Activated CD4-positive, alpha-beta T cell treated with anti-CD3 and anti-CD28 coated beads, Interleukin-2, amount 10 ng/mL, durations not matched to agents 7 days and 5 days (primary cell): ENCODE data around the gene NODAL. TPM values are rescaled to one million over a fixed set of nuclear protein-coding genes. Genes with fewer than 3 reads are reported as not detected.

ENCODE experiments used
- CTCF ChIA-PET: fragments of 350-600 bp; sonication (Branson Sonifier 250); formaldehyde crosslinking; loops from one replicate; lab custom pipeline; 2021; ENCODE audit warnings: antibody characterized with exemption; lab: Charles Lee
- POLR2A ChIA-PET: fragments of 350-600 bp; sonication (Branson Sonifier 250); formaldehyde crosslinking; loops from one replicate; lab custom pipeline; 2021; ENCODE audit warnings: antibody characterized with exemption; lab: Charles Lee
- DNase-seq: peaks from one replicate; pipeline ENCODE4 v3.0.0-alpha.2; 2020
- H3K27ac Mint-ChIP-seq: one replicate; pipeline ENCODE4 v1.8.0; 2021; ENCODE audit warnings: mild to moderate bottlenecking, moderate library complexity, mixed read lengths
- H3K27me3 Mint-ChIP-seq: one replicate; pipeline ENCODE4 v1.8.0; 2021; ENCODE audit warnings: mixed read lengths
- H3K36me3 Mint-ChIP-seq: one replicate; pipeline ENCODE4 v1.8.0; 2021; ENCODE audit warnings: low read depth, mixed read lengths
- H3K4me1 Mint-ChIP-seq: one replicate; pipeline ENCODE4 v1.8.0; 2021; ENCODE audit warnings: mixed read lengths
- H3K4me3 Mint-ChIP-seq: one replicate; pipeline ENCODE4 v1.8.0; 2021; ENCODE audit warnings: mild to moderate bottlenecking, moderate library complexity, mixed read lengths
- H3K9me3 Mint-ChIP-seq: one replicate; pipeline ENCODE4 v1.8.0; 2021; ENCODE audit warnings: mixed read lengths
- total RNA-seq, 2 experiments: library from RNA; stranded (reverse); gene quantifications; one replicate each; pipeline ENCODE4 v1.2.3, GENCODE V29; 2021

NODAL gene
- total RNA-seq, 2 experiments from 2014 or later, result not detected

DNA sequence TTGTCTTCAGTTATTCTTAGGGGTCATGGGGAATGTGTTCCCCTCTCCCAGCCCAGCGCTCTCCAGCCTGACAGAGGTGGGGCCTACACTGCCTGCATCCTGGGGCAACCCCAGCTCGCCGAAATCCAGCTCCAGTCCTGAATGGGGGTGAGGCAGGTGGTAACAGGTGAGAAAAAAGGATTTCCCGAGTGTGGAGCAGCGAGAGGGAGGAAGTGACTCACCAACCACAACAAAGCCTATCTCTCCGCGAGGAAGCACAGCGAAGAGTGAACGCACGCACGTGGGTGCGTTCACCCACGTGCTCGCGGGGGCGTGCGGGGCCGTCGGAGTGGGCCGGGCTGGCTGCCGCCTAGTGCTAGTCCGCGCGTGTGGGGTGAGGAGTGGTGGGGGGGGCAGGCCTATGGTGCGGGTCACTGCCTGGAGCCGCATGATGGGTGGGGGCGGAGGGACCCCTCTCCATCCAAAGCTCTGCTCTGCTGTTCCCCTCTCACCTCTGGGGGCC lies 36.2 kb upstream of the NODAL start:
- CTCF ChIA-PET, result interaction anchor here (1.5 to 3.2 kb wide), 2 partner anchors 16 to 17 kb away, joined by 5 to 17 read pairs; no protein-coding TSS in a partner anchor
- peak; percentile 87 for DNase-seq
- Mint-ChIP-seq H3K36me3 (no peaks in the 10 kb centered on the region), H3K27me3 (peaks cover 41% of the 10 kb centered on the region), H3K4me3 (peak overlapping the region; percentile 70), H3K4me1 (peaks cover 42% of the 10 kb centered on the region), H3K9me3 (no peaks in the 10 kb centered on the region), H3K27ac (peak overlapping the region; percentile 69)
- POLR2A ChIA-PET, result no interaction called here

DNA sequence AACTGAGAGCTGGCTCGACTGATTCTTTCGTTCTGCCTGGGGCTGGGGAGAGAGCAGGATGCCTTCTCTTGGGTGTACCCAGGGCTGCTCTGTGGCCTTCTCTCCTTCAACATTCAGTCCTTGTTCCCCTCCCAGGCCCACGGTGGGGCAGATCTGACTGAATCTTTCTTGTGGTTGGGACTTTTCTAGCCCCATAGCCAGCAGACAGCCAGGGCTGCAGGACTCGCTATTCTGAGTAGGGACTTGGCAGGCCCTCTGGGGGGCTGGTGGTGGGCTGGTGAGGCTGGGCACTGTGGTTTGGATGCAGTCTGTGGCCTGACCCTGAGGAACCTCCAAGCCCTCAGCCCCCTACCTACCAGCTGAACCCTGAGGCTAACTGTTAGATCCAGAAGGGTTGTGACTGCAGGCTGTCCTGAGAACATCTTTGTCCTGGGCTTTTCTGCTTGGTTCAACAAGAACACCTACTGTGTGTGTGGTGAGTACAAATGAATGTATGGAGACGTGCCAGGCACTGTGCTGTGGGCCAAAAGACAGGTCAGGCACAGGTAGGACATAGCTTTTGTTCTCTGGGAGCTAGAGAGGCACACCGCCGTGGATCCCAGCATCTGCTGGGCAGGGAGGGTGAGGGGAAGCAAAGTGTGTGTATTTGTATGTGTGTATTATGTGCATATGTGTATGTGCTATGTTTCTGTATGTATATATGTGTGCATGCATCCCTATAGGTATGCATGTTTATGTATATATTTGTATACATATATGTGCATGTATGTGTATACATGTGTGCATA lies 35.0 kb upstream of the NODAL start:
- H3K27ac Mint-ChIP-seq, result no peak overlapping the region
- no peak overlapping the region for H3K4me3 Mint-ChIP-seq
- no peak for DNase-seq
- no peaks in the 10 kb centered on the region for H3K9me3 Mint-ChIP-seq
- no peaks in the 10 kb centered on the region for H3K36me3 Mint-ChIP-seq
- CTCF ChIA-PET, result interaction anchor here (0.8 to 3.2 kb wide), 3 partner anchors 15 to 64 kb away, joined by 5 to 17 read pairs (median 5); no protein-coding TSS in a partner anchor
- H3K27me3 Mint-ChIP-seq, result peaks cover 42% of the 10 kb centered on the region
- POLR2A ChIA-PET, result no interaction called here
- peaks cover 42% of the 10 kb centered on the region for H3K4me1 Mint-ChIP-seq

DNA sequence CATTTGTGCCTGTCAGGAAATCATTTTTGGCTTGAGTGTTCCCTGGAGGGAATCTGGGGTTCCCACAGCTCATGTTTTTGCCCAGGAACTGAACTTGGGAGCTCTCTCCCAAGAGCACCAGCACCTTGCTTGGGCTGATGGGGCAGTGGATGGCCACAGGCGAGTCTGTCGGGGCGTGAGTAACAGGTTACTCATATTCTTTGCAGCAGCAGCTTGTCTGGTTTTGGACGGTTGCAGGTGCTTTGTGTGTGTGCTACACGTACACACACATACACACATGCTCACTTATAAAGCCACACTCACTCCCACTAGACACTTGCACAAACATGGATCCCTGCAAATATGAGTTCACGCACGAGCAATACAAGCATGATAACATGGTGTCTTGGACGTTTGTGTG lies 34.2 kb upstream of the NODAL start:
- DNase-seq, result no peak
- Mint-ChIP-seq H3K9me3 (no peaks in the 10 kb centered on the region), H3K27me3 (peaks cover 45% of the 10 kb centered on the region), H3K36me3 (no peaks in the 10 kb centered on the region), H3K27ac (no peak overlapping the region), H3K4me3 (no peak overlapping the region), H3K4me1 (peaks cover 38% of the 10 kb centered on the region)
- POLR2A ChIA-PET, result no interaction called here
- CTCF ChIA-PET, result interaction anchor here (0.7 to 3.2 kb wide), 5 partner anchors 11 to 206 kb away, joined by 3 to 17 read pairs (median 3); no protein-coding TSS in a partner anchor

- ChIA-PET POLR2A (no interaction called here), CTCF (interaction anchor here (0.7 to 1.3 kb wide), 3 partner anchors 10 to 205 kb away, joined by 3 read pairs; no protein-coding TSS in a partner anchor)
- H3K27me3 Mint-ChIP-seq, result peaks cover 48% of the 10 kb centered on the region
- H3K4me1 Mint-ChIP-seq, result peaks cover 32% of the 10 kb centered on the region
- no peak for DNase-seq
- no peaks in the 10 kb centered on the region for H3K36me3 Mint-ChIP-seq
- H3K9me3 Mint-ChIP-seq, result no peaks in the 10 kb centered on the region
- no peak overlapping the region for H3K4me3 Mint-ChIP-seq
- no peak overlapping the region for H3K27ac Mint-ChIP-seq
These were observed 33.3 kb upstream of the NODAL start for GRCh38 chr10:70474780-70475179.

DNA sequence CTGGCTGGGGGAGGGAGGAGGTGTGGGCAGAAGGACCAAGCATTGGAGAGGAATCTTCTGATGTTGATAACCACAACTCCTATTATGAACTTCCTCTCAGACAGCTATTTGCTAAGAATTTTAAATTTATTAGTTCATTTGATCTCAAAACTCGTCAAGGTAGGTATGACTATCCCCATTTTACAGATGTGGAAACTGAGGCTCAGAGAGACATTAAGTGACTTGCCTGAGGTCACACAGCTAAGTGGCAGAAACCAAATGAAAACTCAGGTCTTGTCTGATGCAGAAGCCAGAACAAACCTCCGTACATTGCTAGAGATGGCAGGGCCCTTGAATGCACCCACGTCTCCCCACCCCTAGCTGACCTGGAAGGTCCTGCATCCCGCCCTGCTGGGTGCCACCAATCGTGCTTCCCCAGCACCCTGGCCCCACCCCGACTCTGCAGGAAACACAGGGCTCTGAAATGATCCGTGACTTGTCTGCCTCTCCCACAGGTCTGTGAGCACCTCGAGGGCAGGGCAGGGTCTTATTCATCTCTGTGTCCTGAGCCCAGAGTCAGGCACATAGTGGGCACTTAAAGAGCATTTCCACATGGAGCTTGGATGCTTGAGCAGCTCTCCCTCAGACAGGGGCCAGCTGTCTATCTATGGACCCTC lies 31.4 kb upstream of the NODAL start:
- CTCF ChIA-PET, result no interaction called here
- no peaks in the 10 kb centered on the region for H3K9me3 Mint-ChIP-seq

GRCh38 chr10:70466951-70467350 lies 25.5 kb upstream of the NODAL start:
- Mint-ChIP-seq H3K9me3 (no peaks in the 10 kb centered on the region), H3K36me3 (no peaks in the 10 kb centered on the region), H3K27ac (no peak overlapping the region), H3K4me1 (peaks cover 3% of the 10 kb centered on the region), H3K27me3 (peaks cover 11% of the 10 kb centered on the region), H3K4me3 (no peak overlapping the region)
- no peak for DNase-seq
- ChIA-PET POLR2A (no interaction called here), CTCF (interaction anchor here (0.9 kb wide), 1 partner anchor 343 kb away, joined by 5 read pairs; no protein-coding TSS in a partner anchor)

More for the DNA sequence above, 31.4 kb upstream of the NODAL start:
- no peak overlapping the region for H3K27ac Mint-ChIP-seq
- H3K4me3 Mint-ChIP-seq, result no peak overlapping the region
- POLR2A ChIA-PET, result no interaction called here
- H3K36me3 Mint-ChIP-seq, result no peaks in the 10 kb centered on the region
- peaks cover 22% of the 10 kb centered on the region for H3K4me1 Mint-ChIP-seq
- DNase-seq, result no peak
- peaks cover 48% of the 10 kb centered on the region for H3K27me3 Mint-ChIP-seq

- ChIA-PET POLR2A (no interaction called here), CTCF (interaction anchor here (0.6 kb wide), 1 partner anchor 712 kb away, joined by 4 read pairs; no protein-coding TSS in a partner anchor)
- Mint-ChIP-seq H3K4me1 (peaks cover 3% of the 10 kb centered on the region), H3K27ac (no peak overlapping the region), H3K4me3 (no peak overlapping the region), H3K9me3 (no peaks in the 10 kb centered on the region), H3K27me3 (peaks cover 10% of the 10 kb centered on the region), H3K36me3 (no peaks in the 10 kb centered on the region)
- DNase-seq, result no peak
These were observed 24.4 kb upstream of the NODAL start for GRCh38 chr10:70465832-70466231.

DNA sequence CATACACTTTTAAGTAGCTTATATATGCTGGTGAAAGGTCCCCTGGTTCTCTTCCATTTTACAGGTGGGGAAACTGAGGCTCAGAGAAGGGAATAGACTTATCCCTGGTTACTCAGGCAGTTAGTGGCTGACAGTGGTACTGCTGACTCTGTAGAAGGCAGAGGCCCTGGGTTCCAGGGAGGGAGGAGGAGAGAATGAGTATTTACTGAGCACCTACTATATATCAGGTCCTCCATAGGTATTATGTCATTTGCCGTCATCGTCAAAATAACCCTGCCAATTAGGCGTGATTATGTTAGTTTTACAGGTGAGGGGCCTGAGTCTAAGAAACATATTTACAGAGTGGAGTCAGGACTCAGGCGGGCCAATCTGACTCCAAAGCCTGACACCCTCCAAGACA lies 23.8 kb upstream of the NODAL start:
- no peak overlapping the region for H3K4me3 Mint-ChIP-seq
- H3K36me3 Mint-ChIP-seq, result no peaks in the 10 kb centered on the region
- no peak for DNase-seq
- H3K27ac Mint-ChIP-seq, result no peak overlapping the region
- CTCF ChIA-PET, result interaction anchor here (0.6 to 0.9 kb wide), 2 partner anchors 10 to 712 kb away, joined by 3 to 4 read pairs; no protein-coding TSS in a partner anchor
- POLR2A ChIA-PET, result no interaction called here
- H3K4me1 Mint-ChIP-seq, result peaks cover 3% of the 10 kb centered on the region
- H3K27me3 Mint-ChIP-seq, result peaks cover 13% of the 10 kb centered on the region
- H3K9me3 Mint-ChIP-seq, result no peaks in the 10 kb centered on the region

DNA sequence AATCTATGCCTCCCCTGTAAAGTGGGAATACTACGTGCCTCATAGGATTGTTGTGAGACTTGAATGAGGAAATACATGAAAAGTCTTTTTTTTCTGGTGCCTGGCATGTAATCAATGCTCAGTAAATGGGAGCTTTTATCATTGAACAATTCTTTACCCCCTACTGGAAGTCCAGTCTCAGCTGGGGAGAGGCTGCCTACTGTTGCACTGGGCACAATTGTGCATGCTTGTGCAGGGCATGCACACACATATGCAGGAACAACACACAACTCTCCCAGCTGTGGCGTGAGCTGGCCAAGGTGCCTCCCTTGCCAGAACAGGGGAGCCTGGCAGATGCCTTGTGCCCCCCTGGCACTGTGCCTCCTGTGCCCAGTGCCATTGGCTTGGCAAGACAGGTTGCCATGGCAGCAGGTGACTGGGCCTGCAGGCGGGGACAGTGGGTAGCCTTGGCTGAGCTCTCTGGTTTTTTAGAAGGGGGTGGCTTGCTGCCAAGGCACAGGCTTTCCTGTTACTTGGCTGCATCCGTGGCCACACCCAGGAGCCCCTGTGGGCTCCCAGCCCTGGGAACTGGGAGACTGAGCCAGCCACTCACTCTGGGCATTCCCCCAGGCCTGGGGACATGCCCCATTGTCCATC lies 21.0 kb upstream of the NODAL start:
- ChIA-PET CTCF (interaction anchor here (1.1 to 3.1 kb wide), 6 partner anchors 13 to 87 kb away, joined by 3 to 17 read pairs (median 4); partner anchors contain the start of gene PALD1), POLR2A (no interaction called here)
- Mint-ChIP-seq H3K36me3 (no peaks in the 10 kb centered on the region), H3K9me3 (no peaks in the 10 kb centered on the region), H3K4me3 (no peak overlapping the region), H3K4me1 (peaks cover 2% of the 10 kb centered on the region), H3K27me3 (peaks cover 31% of the 10 kb centered on the region), H3K27ac (no peak overlapping the region)
- DNase-seq, result no peak

DNA sequence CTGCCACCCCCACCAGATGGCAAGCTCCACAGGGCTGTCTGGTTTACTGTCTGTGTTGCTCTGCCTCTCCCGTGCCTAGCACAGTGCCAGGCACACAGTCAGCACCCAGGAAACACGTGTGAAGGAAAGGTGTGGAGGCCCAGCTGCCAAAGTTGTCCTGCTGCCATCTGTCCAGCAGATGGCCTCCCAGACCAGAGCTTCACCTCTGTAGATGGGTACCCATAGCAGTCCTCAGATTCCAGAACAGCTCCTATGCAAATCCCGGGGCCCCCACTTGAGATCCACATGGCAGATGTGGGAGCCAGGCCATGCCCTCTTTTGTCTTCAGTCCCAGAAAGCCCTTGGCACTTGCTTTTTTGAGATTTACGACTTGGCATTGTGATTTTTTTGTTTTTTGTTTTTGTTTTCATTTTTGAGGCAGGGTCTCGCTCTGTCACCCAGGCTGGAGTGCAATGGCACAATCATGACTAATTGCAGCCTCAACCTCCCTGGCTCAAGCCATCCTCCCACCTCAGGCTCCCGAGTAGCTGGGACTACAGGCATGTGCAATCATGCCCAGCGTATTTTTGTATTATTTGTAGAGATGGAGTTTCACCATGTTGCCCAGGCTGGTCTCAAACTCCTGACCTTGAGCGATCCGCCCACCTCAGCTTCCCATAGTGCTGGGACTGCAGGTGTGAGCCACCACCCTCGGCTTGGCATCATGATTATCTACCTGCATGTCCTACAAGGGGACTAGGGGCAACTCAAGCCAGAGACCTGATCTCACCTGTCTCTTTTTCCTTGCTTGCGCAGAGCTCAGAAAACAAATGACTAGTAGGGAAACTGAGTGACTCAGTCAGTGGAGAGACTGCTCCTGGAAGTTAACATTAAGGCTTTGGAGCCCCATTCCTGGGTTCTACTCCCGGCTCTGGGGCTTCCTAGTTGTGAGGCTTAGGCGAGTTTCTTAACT lies 20.2 kb upstream of the NODAL start:
- Mint-ChIP-seq H3K4me3 (no peak overlapping the region), H3K36me3 (no peaks in the 10 kb centered on the region), H3K4me1 (peaks cover 2% of the 10 kb centered on the region), H3K27me3 (peaks cover 37% of the 10 kb centered on the region), H3K27ac (no peak overlapping the region), H3K9me3 (no peaks in the 10 kb centered on the region)
- ChIA-PET CTCF (interaction anchor here (0.8 to 3.1 kb wide), 16 partner anchors 9 to 301 kb away, joined by 3 to 17 read pairs (median 4); partner anchors contain the start of gene PALD1), POLR2A (no interaction called here)
- DNase-seq, result peak; percentile 54

GRCh38 chr10:70459774-70460490 lies 18.5 kb upstream of the NODAL start:
- no peaks in the 10 kb centered on the region for H3K9me3 Mint-ChIP-seq
- POLR2A ChIA-PET, result no interaction called here
- H3K4me1 Mint-ChIP-seq, result peaks cover 2% of the 10 kb centered on the region
- H3K27me3 Mint-ChIP-seq, result peaks cover 54% of the 10 kb centered on the region
- no peaks in the 10 kb centered on the region for H3K36me3 Mint-ChIP-seq
- CTCF ChIA-PET, result interaction anchor here (0.6 to 3.1 kb wide), 3 partner anchors 17 to 364 kb away, joined by 3 to 17 read pairs (median 3); partner anchors contain the start of gene PALD1
- H3K27ac Mint-ChIP-seq, result no peak overlapping the region
- H3K4me3 Mint-ChIP-seq, result no peak overlapping the region
- DNase-seq, result no peak
